Liver (tissue), 9 donors: ENCODE results near the gene MIR17HG. TPM values are rescaled to one million over a fixed set of nuclear protein-coding genes. Genes with fewer than 3 reads are reported as not detected.

Experiments used
- DNase-seq: peaks from one replicate; pipeline ENCODE4 v3.0.0-alpha.2; 2017; ENCODE audit warnings: low spot score
- H3K27ac ChIP-seq, 2 donors: one replicate each; pipeline ENCODE4 v1.7.0; 2013; ENCODE audit warnings: inconsistent platforms in 2 of 2, low read length in 2 of 2, control low read depth in 1 of 2, low read depth in 1 of 2, mild to moderate bottlenecking in 1 of 2
- H3K27me3 ChIP-seq, 4 donors: one replicate each; pipeline versions ENCODE4 v1.6.1 to v1.7.0; 2013; ENCODE audit warnings: low read length in 3 of 4, inconsistent platforms in 1 of 4, mild to moderate bottlenecking in 1 of 4, moderate library complexity in 1 of 4; ENCODE audit not compliant: control insufficient read depth in 4 of 4, insufficient read depth in 4 of 4
- H3K36me3 ChIP-seq, 4 donors: one replicate each; pipeline versions ENCODE4 v1.6.1 to v1.7.0; 2013; ENCODE audit warnings: low read length in 3 of 4, mild to moderate bottlenecking in 3 of 4, low read depth in 1 of 4, moderate library complexity in 1 of 4; ENCODE audit not compliant: control insufficient read depth in 4 of 4, insufficient read depth in 3 of 4
- H3K4me1 ChIP-seq, 4 donors: one replicate each; pipeline versions ENCODE4 v1.6.1 to v1.7.0; 2013; ENCODE audit warnings: low read length in 3 of 4, mild to moderate bottlenecking in 3 of 4, moderate library complexity in 1 of 4; ENCODE audit not compliant: control insufficient read depth in 4 of 4, insufficient read depth in 4 of 4
- H3K4me3 ChIP-seq, 3 donors: one replicate each; pipeline versions ENCODE4 v1.6.1 to v1.7.0; 2013; ENCODE audit warnings: low read length in 3 of 3, control low read depth in 1 of 3, low read depth in 1 of 3, mild to moderate bottlenecking in 1 of 3
- H3K9ac ChIP-seq, 2 donors: one replicate each; pipeline ENCODE4 v1.7.0; 2013; ENCODE audit warnings: low read length in 2 of 2, mild to moderate bottlenecking in 2 of 2, moderate library complexity in 2 of 2, control low read depth in 1 of 2, low read depth in 1 of 2
- H3K9me3 ChIP-seq, 4 donors: one replicate each; pipeline versions ENCODE4 v1.6.1 to v1.7.0; 2013; ENCODE audit warnings: low read length in 3 of 4; ENCODE audit not compliant: control insufficient read depth in 4 of 4
- ATF3 ChIP-seq: IDR thresholded peaks from 2 replicates; pipeline ENCODE4 v1.6.1; 2016; ENCODE audit warnings: antibody characterized with exemption
- CTCF ChIP-seq: fragments of 150-350 bp; IDR thresholded peaks from 2 replicates; pipeline ENCODE4 v1.5.1; 2017; ENCODE audit warnings: improper control_type of control experiment, low read depth, low read length; ENCODE audit not compliant: missing input control
- EGR1 ChIP-seq, 2 donors: IDR thresholded peaks; 2 replicates each; pipeline ENCODE4 v1.6.1; 2016 to 2018; ENCODE audit warnings: antibody characterized with exemption in 2 of 2, low read depth in 2 of 2
- FOXA1 ChIP-seq: IDR thresholded peaks from 2 replicates; pipeline ENCODE4 v1.6.1; 2016; ENCODE audit warnings: antibody characterized with exemption
- FOXA2 ChIP-seq: IDR thresholded peaks from 2 replicates; pipeline ENCODE4 v1.6.1; 2016; ENCODE audit warnings: antibody characterized with exemption
- GABPA ChIP-seq, 2 donors: IDR thresholded peaks in 1 of 2; conservative IDR thresholded peaks in 1 of 2; 2 replicates each; pipeline ENCODE4 v1.6.1; 2016; ENCODE audit warnings: antibody characterized with exemption in 2 of 2, mild to moderate bottlenecking in 1 of 2, moderate library complexity in 1 of 2
- HNF4A ChIP-seq, 2 donors: conservative IDR thresholded peaks; 2 replicates each; pipeline ENCODE4 v1.6.1; 2016; ENCODE audit warnings: antibody characterized with exemption in 2 of 2, mild to moderate bottlenecking in 2 of 2
- HNF4G ChIP-seq: IDR thresholded peaks from 2 replicates; pipeline ENCODE4 v1.6.1; 2016; ENCODE audit warnings: antibody characterized with exemption
- JUND ChIP-seq, 2 donors: IDR thresholded peaks; 2 replicates each; pipeline ENCODE4 v1.6.1; 2016; ENCODE audit warnings: antibody characterized with exemption in 2 of 2
- MAX ChIP-seq: IDR thresholded peaks from 2 replicates; pipeline ENCODE4 v1.6.1; 2016; ENCODE audit warnings: antibody characterized with exemption
- NR2F2 ChIP-seq: IDR thresholded peaks from 2 replicates; pipeline ENCODE4 v1.6.1; 2016; ENCODE audit warnings: antibody characterized with exemption
- RAD21 ChIP-seq, 2 donors: IDR thresholded peaks; 2 replicates each; pipeline ENCODE4 v1.6.1; 2016; ENCODE audit warnings: antibody characterized with exemption in 2 of 2, mild to moderate bottlenecking in 2 of 2
- REST ChIP-seq: IDR thresholded peaks from 2 replicates; pipeline ENCODE4 v1.6.1; 2016; ENCODE audit warnings: antibody characterized with exemption, mild to moderate bottlenecking
- RXRA ChIP-seq, 2 donors: IDR thresholded peaks; 2 replicates each; pipeline ENCODE4 v1.6.1; 2017 to 2018; ENCODE audit warnings: antibody characterized with exemption in 2 of 2, mild to moderate bottlenecking in 1 of 2
- SP1 ChIP-seq: IDR thresholded peaks from 2 replicates; pipeline ENCODE4 v1.6.1; 2018; ENCODE audit warnings: antibody characterized with exemption, mild to moderate bottlenecking
- TAF1 ChIP-seq: conservative IDR thresholded peaks from 2 replicates; pipeline ENCODE4 v1.6.1; 2016; ENCODE audit warnings: antibody characterized with exemption, mild to moderate bottlenecking
- YY1 ChIP-seq: IDR thresholded peaks from 2 replicates; pipeline ENCODE4 v1.6.1; 2016; ENCODE audit warnings: antibody characterized with exemption, mild to moderate bottlenecking
- ZBTB33 ChIP-seq: IDR thresholded peaks from 2 replicates; pipeline ENCODE4 v1.6.1; 2016; ENCODE audit warnings: antibody characterized with exemption
- WGBS: extraction: QIAGEN DNeasy Blood & Tissue Kit; methylation state at CpG from one replicate; pipeline ENCODE4 v1.1.7; 2013; 5-methylcytosine and 5-hydroxymethylcytosine counted together
- polyA plus RNA-seq, 2 donors: library from polyadenylated mRNA; stranded (reverse) in 1 of 2; unstranded in 1 of 2; fragments of 200-250 nt in 1 of 2; fragments of >200 nt in 1 of 2; fragmentation: Nextera tagmentation in 1 of 2; extraction: Ambion mirVana in 1 of 2; gene quantifications; one replicate each; pipeline versions ENCODE4 v1.2.1 to v1.2.3, GENCODE V29; 2013 to 2015
- total RNA-seq, 2 donors: library from RNA; depleted of rRNA; stranded (reverse); fragments of >200 nt; gene quantifications; one replicate each; pipeline ENCODE4 v1.2.3, GENCODE V29; 2014
- donor health status: healthy.
- donor health status: healthy.
- donor health status: healthy.
- donor health status: healthy.
- donor health status: healthy.

MIR17HG gene
- total and polyA plus RNA-seq, 4 donors: 0.27 to 7.7 (median 4.4) TPM

GRCh38 chr13:91361755-91362271, 14.3 kb downstream of the MIR17HG start:
- H3K4me3 ChIP-seq: no peak overlapping the region
- H3K9ac ChIP-seq: no peak overlapping the region
- H3K27ac ChIP-seq: peak overlapping the region; percentile 25 to 49
- TF ChIP-seq CTCF: no peak
- TF ChIP-seq FOXA1: peak; percentile 92
- no peak for TF ChIP-seq EGR1 (IDR thresholded peaks at IDR 0.05; ENCODE audit: low read depth in 2 of 2)
- TF ChIP-seq RXRA (IDR thresholded peaks at IDR 0.05): peak; percentile 52 to 69
- peak; percentile 54 for TF ChIP-seq REST
- peak; percentile 64 for TF ChIP-seq SP1
- TF ChIP-seq ATF3: peak; percentile 8
- TF ChIP-seq HNF4A (conservative IDR thresholded peaks at IDR 0.05): peak; percentile 73 to 80
- TF ChIP-seq ZBTB33: peak; percentile 70
- peak; percentile 61 to 69 for TF ChIP-seq JUND (IDR thresholded peaks at IDR 0.05)
- TF ChIP-seq TAF1: no peak
- peak; percentile 61 for TF ChIP-seq HNF4G
- no peak for TF ChIP-seq NR2F2
- peak; percentile 50 for TF ChIP-seq MAX
- peak in 1 of 2 donors; percentile 16 for TF ChIP-seq RAD21 (IDR thresholded peaks at IDR 0.05)
- TF ChIP-seq YY1: peak; percentile 55
- TF ChIP-seq GABPA (IDR thresholded peaks at IDR 0.05 in 1 of 2, conservative IDR thresholded peaks at IDR 0.05 in 1 of 2): no peak
- TF ChIP-seq FOXA2: peak; percentile 98
- no peaks in the 10 kb centered on the region for H3K36me3 ChIP-seq
- no peaks in the 10 kb centered on the region for H3K27me3 ChIP-seq
- H3K9me3 ChIP-seq: no peaks in the 10 kb centered on the region
- DNase-seq: no peak
- peaks cover 14 to 63% (median 52%) of the 10 kb centered on the region in 4 donors for H3K4me1 ChIP-seq
- 33% methylated on average over 1 of the region's 1 CpG for WGBS
